Nephron progenitor cell (in vitro differentiated cells): Measurements from ENCODE around the gene PATJ.
"Not testable (repeated sequence)": the region's sequence is repeated elsewhere in the genome, so short reads cannot be mapped to it uniquely, and the experiment has no call there.

ENCODE experiments used
- DNase-seq: peaks from one replicate; pipeline ENCODE4 v3.0.0; 2021
- H3K27ac Mint-ChIP-seq: 2 replicates; pipeline ENCODE4 v1.8.0; 2021; ENCODE audit warnings: mild to moderate bottlenecking, moderate library complexity, mixed read lengths
- H3K27me3 Mint-ChIP-seq: 2 replicates; pipeline ENCODE4 v1.8.0; 2021; ENCODE audit warnings: mild to moderate bottlenecking, low read depth, mixed read lengths; ENCODE audit not compliant: poor library complexity
- H3K36me3 Mint-ChIP-seq: 2 replicates; pipeline ENCODE4 v1.8.0; 2021; ENCODE audit warnings: low read depth, mixed read lengths
- H3K4me1 Mint-ChIP-seq: 2 replicates; pipeline ENCODE4 v1.8.0; 2021; ENCODE audit warnings: mixed read lengths
- H3K4me3 Mint-ChIP-seq: 2 replicates; pipeline ENCODE4 v1.8.0; 2021; ENCODE audit warnings: mild to moderate bottlenecking, moderate library complexity, mixed read lengths
- H3K9me3 Mint-ChIP-seq: 2 replicates; pipeline ENCODE4 v1.8.0; 2021; ENCODE audit warnings: mild to moderate bottlenecking, moderate library complexity, mixed read lengths
- CTCF ChIP-seq: fragments of 200-600 bp; sonication (generic); IDR thresholded peaks from 2 replicates; pipeline ENCODE4 v1.5.0; 2021; ENCODE audit warnings: antibody characterized with exemption

The PATJ gene

GRCh38 chr1:62184336-62184735 is 442.1 kb downstream of the PATJ start:
- Mint-ChIP-seq H3K4me3 (no peak overlapping the region), H3K27ac (no peak overlapping the region), H3K36me3 (no peaks in the 10 kb centered on the region), H3K9me3 (no peaks in the 10 kb centered on the region), H3K4me1 (peaks cover 25% of the 10 kb centered on the region), H3K27me3 (no peaks in the 10 kb centered on the region)
- no peak for TF ChIP-seq CTCF
- no peak for DNase-seq

GRCh38 chr1:62185233-62185632 is 443.0 kb downstream of the PATJ start:
- not testable (repeated sequence) for H3K9me3 Mint-ChIP-seq, H3K27ac Mint-ChIP-seq, DNase-seq, H3K27me3 Mint-ChIP-seq, H3K36me3 Mint-ChIP-seq, H3K4me3 Mint-ChIP-seq
- H3K4me1 Mint-ChIP-seq: peaks cover 25% of the 10 kb centered on the region

DNA sequence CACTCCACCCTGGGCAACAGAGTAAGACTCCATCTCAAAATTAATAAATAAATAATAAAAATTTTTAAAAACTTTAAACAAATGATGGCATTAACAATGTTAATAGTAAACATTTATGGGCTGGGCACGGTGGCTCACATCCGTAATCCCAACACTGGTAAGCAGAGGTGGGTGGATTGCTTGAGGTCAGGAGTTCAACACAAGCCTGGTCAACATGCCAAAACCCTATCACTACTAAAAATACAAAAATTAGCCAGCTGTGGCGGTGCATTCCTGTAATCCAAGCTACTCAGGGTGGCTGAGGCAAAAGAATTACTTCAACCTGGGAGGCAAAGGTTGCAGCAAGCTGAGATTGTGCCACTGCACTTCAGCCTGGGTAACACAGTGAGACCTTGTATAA is 443.4 kb downstream of the PATJ start:
- no peak for DNase-seq
- Mint-ChIP-seq H3K36me3 (no peaks in the 10 kb centered on the region), H3K4me3 (no peak overlapping the region), H3K4me1 (peaks cover 25% of the 10 kb centered on the region), H3K27ac (no peak overlapping the region), H3K9me3 (no peaks in the 10 kb centered on the region), H3K27me3 (no peaks in the 10 kb centered on the region)
- no peak for TF ChIP-seq CTCF

DNA sequence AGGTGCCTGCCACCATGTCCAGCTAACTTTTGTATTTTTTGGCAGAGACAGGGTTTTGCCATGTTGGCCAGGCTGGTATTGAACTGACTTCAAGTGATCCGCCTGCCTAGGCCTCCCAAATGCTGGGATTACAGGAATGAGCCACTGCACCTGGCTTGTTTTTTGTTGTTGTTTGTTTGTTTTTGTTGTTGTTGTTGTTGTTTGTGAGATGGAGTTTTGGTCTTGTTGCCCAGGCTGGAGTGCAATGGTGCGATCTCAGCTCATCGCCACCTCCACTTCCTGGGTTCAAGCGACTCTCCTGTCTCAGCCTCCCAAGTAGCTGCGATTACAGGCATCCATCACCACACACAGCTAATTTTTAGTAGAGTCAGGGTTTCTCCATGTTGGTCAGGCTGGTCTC is 445.3 kb downstream of the PATJ start:
- no peak overlapping the region for H3K4me3 Mint-ChIP-seq
- no peak for TF ChIP-seq CTCF
- no peak overlapping the region for H3K27ac Mint-ChIP-seq
- H3K36me3 Mint-ChIP-seq: no peaks in the 10 kb centered on the region
- DNase-seq: no peak
- peaks cover under 1% of the 10 kb centered on the region for H3K27me3 Mint-ChIP-seq
- H3K4me1 Mint-ChIP-seq: peaks cover 14% of the 10 kb centered on the region
- H3K9me3 Mint-ChIP-seq: no peaks in the 10 kb centered on the region

DNA sequence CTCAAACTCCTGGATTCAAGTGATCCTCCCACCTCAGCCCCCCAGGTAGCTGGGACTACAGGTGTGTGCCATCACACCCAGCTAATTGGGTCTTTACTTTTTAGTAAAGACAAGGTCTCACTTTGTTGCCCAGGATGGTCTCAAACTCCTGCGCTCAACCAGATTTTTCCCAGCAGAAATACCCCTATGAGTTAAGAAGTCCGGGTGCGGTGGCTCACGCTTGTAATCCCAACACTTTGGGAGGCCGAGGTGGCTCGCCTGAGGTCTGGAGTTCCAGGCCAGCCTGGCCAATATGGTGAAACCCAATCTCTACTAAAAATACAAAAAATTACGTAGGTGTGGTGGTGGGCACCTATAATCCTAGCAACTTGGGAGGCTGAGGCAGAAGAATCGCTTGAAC is 445.8 kb downstream of the PATJ start:
- H3K36me3 Mint-ChIP-seq: no peaks in the 10 kb centered on the region
- no peaks in the 10 kb centered on the region for H3K9me3 Mint-ChIP-seq
- H3K4me1 Mint-ChIP-seq: peaks cover 13% of the 10 kb centered on the region
- TF ChIP-seq CTCF: no peak
- H3K4me3 Mint-ChIP-seq: no peak overlapping the region
- H3K27me3 Mint-ChIP-seq: peaks cover 4% of the 10 kb centered on the region
- H3K27ac Mint-ChIP-seq: no peak overlapping the region
- no peak for DNase-seq

DNA sequence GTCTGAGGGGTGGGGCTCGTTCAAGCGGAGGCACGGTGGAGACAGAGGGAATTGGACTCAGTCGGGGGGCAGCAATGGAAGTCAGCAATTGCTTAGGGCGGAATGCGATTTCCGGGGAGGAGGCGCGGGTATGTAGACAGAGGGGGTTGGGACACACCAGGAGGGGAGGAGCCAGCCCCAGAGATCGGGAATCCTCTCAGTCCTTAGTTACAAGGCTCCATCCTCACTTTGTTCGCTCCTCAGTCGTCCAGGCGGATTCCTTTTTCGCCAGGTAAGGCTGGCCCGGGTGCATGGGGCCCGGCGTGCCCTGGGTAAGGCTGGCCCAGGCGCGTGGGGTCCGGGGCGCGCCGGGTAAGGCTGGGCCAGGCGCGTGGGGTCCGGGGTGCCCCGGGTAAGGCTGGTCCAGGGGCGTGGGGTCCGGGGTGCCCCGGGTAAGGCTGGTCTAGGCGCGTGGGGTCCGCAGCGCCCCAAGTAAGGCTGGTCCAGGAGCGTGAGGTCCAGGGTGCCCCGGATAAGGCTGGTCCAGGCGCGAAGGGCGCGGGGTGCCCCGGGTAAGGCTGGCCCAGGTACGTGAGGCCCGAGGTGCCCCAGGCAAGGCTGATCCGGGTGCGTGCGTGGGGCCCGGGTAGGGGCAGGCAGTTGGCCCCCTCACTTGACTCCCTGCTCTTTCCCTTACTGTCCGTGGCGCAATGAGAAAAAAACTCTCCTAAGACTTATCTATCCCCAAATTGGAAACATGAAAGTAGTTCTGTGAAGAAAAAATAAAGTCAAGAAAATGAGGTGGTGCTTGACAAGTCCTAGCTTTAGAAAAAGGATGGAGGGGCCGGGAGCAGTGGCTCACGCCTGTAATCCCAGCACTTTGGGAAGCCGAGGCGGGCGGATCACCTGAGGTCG is 452.6 kb downstream of the PATJ start, which contains the start of gene L1TD1:
TSS of gene L1TD1 (plus strand) at position 199 of the 894 bp plus-strand sequence. CDS start 11,780 bp downstream, outside the sequence.
- Mint-ChIP-seq H3K4me3 (peak within 1 kb of the TSS; percentile 80), H3K4me1 (peaks cover 33% of the 10 kb centered on the region), H3K27me3 (peaks cover 65% of the 10 kb centered on the region), H3K9me3 (peaks cover 20% of the 10 kb centered on the region), H3K36me3 (no peaks in the 10 kb centered on the region), H3K27ac (peak within 1 kb of the TSS; percentile 41)
- DNase-seq: peak; percentile 37
- no peak for TF ChIP-seq CTCF
